A549 (cell line): ENCODE results near the gene NCAM2. TPM values are rescaled to one million over a fixed set of nuclear protein-coding genes. Genes with fewer than 3 reads are reported as not detected.

Experiments used
- ATAC-seq, 2 experiments: fragments of 200-7000 bp in 1 of 2; fragments of >200 bp in 1 of 2; cut with Nextera tagmentation in 1 of 2; cut with Tn5 transposase in 1 of 2; 3 replicates each; pipeline versions ENCODE4 v1.8.0 to v1.9.1; 2018 to 2020; ENCODE audit warnings: mild to moderate bottlenecking in 1 of 2, moderate library complexity in 1 of 2
- CTCF ChIA-PET: fragments of 300-600 bp; sonication (Branson Sonifier 250); formaldehyde crosslinking; extraction: SDS; loops from one replicate; lab custom pipeline; 2021; ENCODE audit warnings: antibody characterized with exemption, inconsistent platforms; lab: Yijun Ruan, JAX
- POLR2A ChIA-PET: fragments of 350-600 bp; formaldehyde crosslinking; extraction: SDS; loops from one replicate; lab custom pipeline; 2021; ENCODE audit warnings: antibody characterized with exemption, inconsistent platforms; lab: Yijun Ruan, JAX
- DNase-seq, 2 experiments: peaks; one replicate each; pipeline versions ENCODE4 v3.0.0 to v3.0.0-alpha.2; 2011 to 2016; ENCODE audit warnings: low read depth in 1 of 2, low spot score in 1 of 2
- FAIRE-seq: peaks from 2 replicates; lab custom pipeline; 2011; peaks lifted over from hg19 to GRCh38; lab: Jason Lieb, UNC
- H3K27ac ChIP-seq, 2 experiments: fragments of >200 bp; sonication (Bioruptor Twin); formaldehyde crosslinking; 3 replicates each; pipeline ENCODE4 v1.5.1; 2016 to 2017
- H3K4me1 ChIP-seq: fragments of >200 bp; sonication (Bioruptor Twin); formaldehyde crosslinking; 3 replicates; pipeline ENCODE4 v1.6.1; 2016
- H3K4me2 ChIP-seq: fragments of >200 bp; sonication (Bioruptor Twin); formaldehyde crosslinking; 3 replicates; pipeline ENCODE4 v1.6.1; 2016
- H3K4me3 ChIP-seq: fragments of >200 bp; sonication (Bioruptor Twin); formaldehyde crosslinking; 3 replicates; pipeline ENCODE4 v1.5.1; 2016
- H3K9me3 ChIP-seq: fragments of >200 bp; sonication (Bioruptor Twin); formaldehyde crosslinking; 3 replicates; pipeline ENCODE4 v1.6.1; 2016
- BCL3 ChIP-seq: fragments of >200 bp; sonication (Bioruptor Twin); formaldehyde crosslinking; IDR thresholded peaks from 3 replicates; pipeline ENCODE4 v1.6.1; 2016
- E2F6 ChIP-seq: IDR thresholded peaks from 2 replicates; pipeline ENCODE4 v1.6.1; 2012; ENCODE audit warnings: low read depth, borderline replicate concordance
- EHMT2 ChIP-seq: fragments of 200-600 bp; sonication (generic); IDR thresholded peaks from 2 replicates; pipeline ENCODE4 v1.6.1; 2016; ENCODE audit warnings: antibody characterized with exemption, low read depth, mild to moderate bottlenecking, moderate library complexity
- ELK1 ChIP-seq: fragments of 150-350 bp; IDR thresholded peaks from 2 replicates; pipeline ENCODE4 v1.6.1; 2014; ENCODE audit warnings: low read depth, mild to moderate bottlenecking, low read length
- ESRRA ChIP-seq: fragments of 150-350 bp; IDR thresholded peaks from 2 replicates; pipeline ENCODE4 v1.6.1; 2014; ENCODE audit warnings: mild to moderate bottlenecking, low read length, borderline replicate concordance
- FOSB ChIP-seq: fragments of 250-450 bp; sonication (Bioruptor Pico); IDR thresholded peaks from 2 replicates; pipeline ENCODE4 v1.5.0; 2020; ENCODE audit warnings: mild to moderate bottlenecking, moderate library complexity
- FOSL2 ChIP-seq, 2 experiments: fragments of 450-650 bp in 1 of 2; fragments of >200 bp in 1 of 2; sonication (Bioruptor Twin) in 1 of 2; formaldehyde crosslinking; IDR thresholded peaks; 2 replicates each; pipeline versions ENCODE4 v1.5.0 to v1.6.1; 2016 to 2020; ENCODE audit warnings: mild to moderate bottlenecking in 1 of 2, moderate library complexity in 1 of 2
- HES2 ChIP-seq: fragments of >200 bp; sonication (Bioruptor Twin); formaldehyde crosslinking; IDR thresholded peaks from 2 replicates; pipeline ENCODE4 v1.6.1; 2016
- HOXA7 ChIP-seq: fragments of 250-450 bp; sonication (Bioruptor Pico); IDR thresholded peaks from 2 replicates; pipeline ENCODE4 v1.5.0; 2020; ENCODE audit warnings: mild to moderate bottlenecking, moderate library complexity
- HOXB5 ChIP-seq: fragments of 250-450 bp; sonication (Bioruptor Pico); IDR thresholded peaks from 2 replicates; pipeline ENCODE4 v1.5.0; 2020; ENCODE audit warnings: mild to moderate bottlenecking, moderate library complexity
- JUNB ChIP-seq: fragments of >200 bp; sonication (Bioruptor Twin); formaldehyde crosslinking; IDR thresholded peaks from 2 replicates; pipeline ENCODE4 v1.6.1; 2016
- KDM5A ChIP-seq: fragments of 200-600 bp; sonication (generic); IDR thresholded peaks from 2 replicates; pipeline ENCODE4 v1.6.1; 2016; ENCODE audit warnings: antibody characterized with exemption, mild to moderate bottlenecking
- MAFK ChIP-seq: fragments of 450-650 bp; IDR thresholded peaks from 2 replicates; pipeline ENCODE4 v1.6.1; 2014; ENCODE audit not compliant: partially characterized antibody
- MAZ ChIP-seq: fragments of 150-350 bp; IDR thresholded peaks from 2 replicates; pipeline ENCODE4 v1.6.1; 2014; ENCODE audit warnings: antibody characterized with exemption, low read depth, low read length, borderline replicate concordance
- POLR2AphosphoS2 ChIP-seq: conservative IDR thresholded peaks from 2 replicates; pipeline ENCODE4 v1.6.1; 2012; ENCODE audit warnings: low read length, improper control_type of control experiment, inconsistent platforms
- RARB ChIP-seq: fragments of 250-450 bp; sonication (Bioruptor Pico); IDR thresholded peaks from 2 replicates; pipeline ENCODE4 v1.8.0; 2021; ENCODE audit warnings: mild to moderate bottlenecking, moderate library complexity
- REST ChIP-seq: fragments of 200-600 bp; sonication (generic); IDR thresholded peaks from 2 replicates; pipeline ENCODE4 v1.6.1; 2016; ENCODE audit warnings: antibody characterized with exemption, mild to moderate bottlenecking, moderate library complexity
- RFX5 ChIP-seq: fragments of 450-650 bp; IDR thresholded peaks from 2 replicates; pipeline ENCODE4 v1.7.1; 2014; ENCODE audit warnings: antibody characterized with exemption, mild to moderate bottlenecking, moderate library complexity
- SMC3 ChIP-seq: fragments of >200 bp; sonication (Bioruptor Twin); formaldehyde crosslinking; IDR thresholded peaks from 3 replicates; pipeline ENCODE4 v1.6.1; 2018; ENCODE audit warnings: inconsistent platforms
- SREBF2 ChIP-seq: fragments of 450-650 bp; IDR thresholded peaks from 2 replicates; pipeline ENCODE4 v1.6.1; 2014; ENCODE audit warnings: mild to moderate bottlenecking, moderate library complexity
- TFCP2L1 ChIP-seq: fragments of 250-450 bp; sonication (Bioruptor Pico); IDR thresholded peaks from 2 replicates; pipeline ENCODE4 v1.5.0; 2021; ENCODE audit warnings: mild to moderate bottlenecking
- ZC3H11A ChIP-seq: fragments of 450-650 bp; IDR thresholded peaks from 2 replicates; pipeline ENCODE4 v1.6.1; 2014; ENCODE audit warnings: antibody characterized with exemption, mild to moderate bottlenecking
- ZFP36 ChIP-seq: fragments of 450-650 bp; IDR thresholded peaks from 2 replicates; pipeline ENCODE4 v1.6.1; 2014; ENCODE audit warnings: borderline replicate concordance; ENCODE audit not compliant: partially characterized antibody
- whole genome bisulfite sequencing: methylation state at CpG from one replicate; pipeline ENCODE4 v1.1.6; 2017; ENCODE audit errors: missing lambda C conversion rate; 5-methylcytosine and 5-hydroxymethylcytosine counted together
- polyA plus RNA-seq, 4 experiments: library from polyadenylated mRNA; depleted of rRNA in 3 of 4; stranded (reverse); fragments of >200 nt; fragmentation: RNase III in 1 of 4; extraction: RNeasy Plus Mini Kit Qiagen cat#74134 plus additional on column Dnase treatment in 1 of 4; gene quantifications; 2 replicates in 3 of 4; 3 replicates in 1 of 4; pipeline ENCODE4 v1.2.3, GENCODE V29; 2011 to 2017
- TF ChIP-seq, protein P1 (sequence below): fragments of 250-450 bp; sonication (Bioruptor Pico); IDR thresholded peaks from 2 replicates; pipeline ENCODE4 v1.5.0; 2021; ENCODE audit warnings: mild to moderate bottlenecking, moderate library complexity, borderline replicate concordance
- TF ChIP-seq, protein P2 (sequence below): fragments of 450-650 bp; IDR thresholded peaks from 2 replicates; pipeline ENCODE4 v1.6.1; 2014; ENCODE audit warnings: antibody characterized with exemption

NCAM2 gene
- polyA plus RNA-seq, 2 of the 4 experiments (the other 2 are of a cell fraction) = not detected

DNA sequence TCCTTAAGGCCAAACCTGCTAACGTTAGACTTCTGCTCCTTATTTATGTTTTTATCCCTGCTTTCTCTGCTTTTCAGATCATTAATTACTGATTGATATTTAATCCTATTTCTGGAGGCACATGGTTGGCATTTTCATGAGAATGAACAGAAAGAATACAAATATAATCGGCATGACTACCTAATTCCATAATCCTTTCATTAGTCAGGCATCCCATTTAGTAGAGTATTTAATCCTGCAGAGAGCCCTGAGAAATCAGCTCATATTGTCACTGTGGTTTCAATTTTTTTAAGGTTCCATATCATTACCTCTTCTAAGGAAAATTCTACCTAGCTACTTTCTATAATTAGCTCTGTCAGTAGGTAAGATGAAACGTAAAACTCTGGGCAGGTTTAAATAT, 238.8 kb downstream of the NCAM2 start:
- DNase-seq (no peak), FAIRE-seq (no peak)
- TF ChIP-seq EHMT2 (no peak), FOSL2 (IDR thresholded peaks at IDR 0.05) (no peak), FOSL2 (CRISPR knock-in tag; IDR thresholded peaks at IDR 0.05) (no peak), ESRRA (no peak), ZFP36 (no peak), MAZ (no peak), HOXA7 (CRISPR knock-in tag) (no peak), E2F6 (no peak), HOXB5 (no peak), ZC3H11A (no peak), HES2 (no peak), KDM5A (no peak), FOSB (CRISPR knock-in tag) (no peak), ELK1 (no peak), TFCP2L1 (CRISPR knock-in tag) (no peak), SMC3 (no peak), RFX5 (no peak)
- TF ChIP-seq, protein P1, sequence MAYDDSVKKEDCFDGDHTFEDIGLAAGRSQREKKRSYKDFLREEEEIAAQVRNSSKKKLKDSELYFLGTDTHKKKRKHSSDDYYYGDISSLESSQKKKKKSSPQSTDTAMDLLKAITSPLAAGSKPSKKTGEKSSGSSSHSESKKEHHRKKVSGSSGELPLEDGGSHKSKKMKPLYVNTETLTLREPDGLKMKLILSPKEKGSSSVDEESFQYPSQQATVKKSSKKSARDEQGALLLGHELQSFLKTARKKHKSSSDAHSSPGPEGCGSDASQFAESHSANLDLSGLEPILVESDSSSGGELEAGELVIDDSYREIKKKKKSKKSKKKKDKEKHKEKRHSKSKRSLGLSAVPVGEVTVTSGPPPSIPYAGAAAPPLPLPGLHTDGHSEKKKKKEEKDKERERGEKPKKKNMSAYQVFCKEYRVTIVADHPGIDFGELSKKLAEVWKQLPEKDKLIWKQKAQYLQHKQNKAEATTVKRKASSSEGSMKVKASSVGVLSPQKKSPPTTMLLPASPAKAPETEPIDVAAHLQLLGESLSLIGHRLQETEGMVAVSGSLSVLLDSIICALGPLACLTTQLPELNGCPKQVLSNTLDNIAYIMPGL (CRISPR knock-in tag) = no peak

GRCh38 chr21:21238629-21239400, 240.6 kb downstream of the NCAM2 start:
- Histone ChIP-seq H3K27ac (no peak overlapping the region), H3K9me3 (no peaks in the 10 kb centered on the region)
- 47% methylated on average over 10 of the region's 10 CpGs for WGBS
- POLR2A ChIA-PET = no interaction called here
- no peak for FAIRE-seq
- TF ChIP-seq BCL3 (no peak), POLR2AphosphoS2 (no peak), JUNB (no peak), SREBF2 (no peak), REST (no peak), RARB (CRISPR knock-in tag) (no peak), HES2 (no peak), MAFK (no peak), EHMT2 (no peak)
- TF ChIP-seq, protein P2, sequence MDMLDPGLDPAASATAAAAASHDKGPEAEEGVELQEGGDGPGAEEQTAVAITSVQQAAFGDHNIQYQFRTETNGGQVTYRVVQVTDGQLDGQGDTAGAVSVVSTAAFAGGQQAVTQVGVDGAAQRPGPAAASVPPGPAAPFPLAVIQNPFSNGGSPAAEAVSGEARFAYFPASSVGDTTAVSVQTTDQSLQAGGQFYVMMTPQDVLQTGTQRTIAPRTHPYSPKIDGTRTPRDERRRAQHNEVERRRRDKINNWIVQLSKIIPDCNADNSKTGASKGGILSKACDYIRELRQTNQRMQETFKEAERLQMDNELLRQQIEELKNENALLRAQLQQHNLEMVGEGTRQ = no peak
- TF ChIP-seq, all 56 proteins: peak for 0
- Histone ChIP-seq H3K4me1 (no peaks in the 10 kb centered on the region), H3K4me3 (no peak overlapping the region), H3K4me2 (no peak overlapping the region)
- ATAC-seq = no peak
- no peak for DNase-seq
- CTCF ChIA-PET = no interaction called here

More for the DNA sequence above, 238.8 kb downstream of the NCAM2 start:
- no peak overlapping the region for H3K4me2 ChIP-seq
- ChIA-PET POLR2A (no interaction called here), CTCF (no interaction called here)
- H3K9me3 ChIP-seq = no peaks in the 10 kb centered on the region
- H3K4me3 ChIP-seq = no peak overlapping the region
- ATAC-seq = no peak
- 8% methylated on average over 3 of the region's 3 CpGs for WGBS
- H3K4me1 ChIP-seq = no peaks in the 10 kb centered on the region
- no peak overlapping the region for H3K27ac ChIP-seq
